Measurements from ENCODE around the gene PHACTR1.

PHACTR1 gene

DNA sequence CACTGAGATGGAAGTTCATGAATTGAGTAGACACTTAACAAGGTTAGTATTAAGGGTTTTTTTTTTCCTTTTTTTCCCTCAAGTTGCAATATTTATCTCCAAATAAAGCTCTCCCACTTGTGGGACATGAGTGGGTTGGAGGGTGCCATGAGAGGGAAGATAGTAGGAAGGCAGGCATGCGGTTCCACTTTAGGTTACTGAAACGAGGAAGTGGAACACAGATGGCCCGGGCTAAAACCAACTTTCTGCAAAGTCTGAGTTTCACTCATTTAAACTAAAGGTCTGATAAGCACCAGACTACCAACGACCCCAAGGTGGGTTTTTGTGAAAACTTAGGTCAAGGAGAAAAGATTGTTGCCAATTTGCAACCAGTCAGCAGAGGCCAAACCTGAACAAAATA, 569.6 kb downstream of the PHACTR1 start:
- H3K4me3 ChIP-seq (ENCODE audit: low read depth, low read length) = no peak overlapping the region
- DNase-seq (ENCODE audit: low read depth, low spot score) = no peak
- in situ Hi-C loops (cut with HindIII; ENCODE audit: low sequenced_read_pairs) = no loop called here
- no peak for TF ChIP-seq CTCF (IDR thresholded peaks at IDR 0.05; ENCODE audit: low read depth, low read length)

- in situ Hi-C loops (cut with HindIII; ENCODE audit: low sequenced_read_pairs) = no loop called here
- TF ChIP-seq CTCF (IDR thresholded peaks at IDR 0.05; ENCODE audit: low read depth, low read length) = no peak
- no peak for DNase-seq (ENCODE audit: low read depth, low spot score)
- no peak overlapping the region for H3K4me3 ChIP-seq (ENCODE audit: low read depth, low read length)
Measured at GRCh38 chr6:13287104-13287503, 570.5 kb downstream of the PHACTR1 start.

DNA sequence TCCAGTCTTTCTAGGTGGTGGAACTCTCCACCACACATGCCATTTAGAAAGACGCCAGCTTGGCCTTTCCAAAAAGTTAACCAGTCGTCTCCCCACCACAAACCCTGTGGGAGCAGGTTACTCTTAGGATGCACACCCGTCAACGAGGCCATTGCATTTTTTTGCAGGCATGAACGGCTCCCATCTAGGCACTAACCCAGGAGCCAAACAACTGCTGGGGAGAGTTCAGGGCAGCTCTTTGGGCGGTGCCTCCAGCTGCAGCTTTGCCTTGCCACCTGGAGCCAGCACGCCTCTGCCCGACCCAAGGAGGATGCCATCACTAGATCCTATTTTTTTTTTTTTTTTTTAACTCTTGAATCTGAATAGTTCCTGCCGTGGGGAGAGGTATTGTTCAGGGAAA, 571.9 kb downstream of the PHACTR1 start:
- no peak overlapping the region for H3K4me3 ChIP-seq (ENCODE audit: low read depth, low read length)
- no peak for DNase-seq (ENCODE audit: low read depth, low spot score)
- in situ Hi-C loops (cut with HindIII; ENCODE audit: low sequenced_read_pairs) = no loop called here
- no peak for TF ChIP-seq CTCF (IDR thresholded peaks at IDR 0.05; ENCODE audit: low read depth, low read length)

DNA sequence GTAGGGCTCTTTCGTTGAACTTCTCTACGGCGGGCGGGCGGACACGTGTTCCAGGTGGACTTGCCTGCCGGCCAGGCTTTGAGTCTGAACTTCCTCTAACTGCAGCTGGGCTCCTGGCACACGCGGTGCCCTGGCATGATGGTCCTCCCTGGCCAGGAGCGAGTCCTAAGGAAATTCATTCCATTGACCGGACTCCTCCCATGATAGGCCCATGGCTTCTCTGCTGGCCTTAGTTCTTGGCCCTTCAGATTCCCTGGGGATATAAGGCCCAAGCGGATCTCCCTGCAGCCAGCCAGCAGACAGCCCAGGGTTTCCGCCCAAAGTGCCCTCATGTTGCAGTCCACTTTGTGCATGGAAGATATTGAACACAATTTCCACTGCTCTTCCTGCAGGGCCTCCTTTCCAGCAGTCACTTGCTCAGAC, 572.4 kb downstream of the PHACTR1 start:
- DNase-seq (ENCODE audit: low read depth, low spot score) = no peak
- no peak overlapping the region for H3K4me3 ChIP-seq (ENCODE audit: low read depth, low read length)
- in situ Hi-C loops (cut with HindIII; ENCODE audit: low sequenced_read_pairs) = no loop called here
- TF ChIP-seq CTCF (IDR thresholded peaks at IDR 0.05; ENCODE audit: low read depth, low read length) = no peak

- TF ChIP-seq CTCF (IDR thresholded peaks at IDR 0.05; ENCODE audit: low read depth, low read length) = no peak
- no peak for DNase-seq (ENCODE audit: low read depth, low spot score)
- in situ Hi-C loops (cut with HindIII; ENCODE audit: low sequenced_read_pairs) = no loop called here
Measured at GRCh38 chr6:13289789-13290318, 573.3 kb downstream of the PHACTR1 start.

DNA sequence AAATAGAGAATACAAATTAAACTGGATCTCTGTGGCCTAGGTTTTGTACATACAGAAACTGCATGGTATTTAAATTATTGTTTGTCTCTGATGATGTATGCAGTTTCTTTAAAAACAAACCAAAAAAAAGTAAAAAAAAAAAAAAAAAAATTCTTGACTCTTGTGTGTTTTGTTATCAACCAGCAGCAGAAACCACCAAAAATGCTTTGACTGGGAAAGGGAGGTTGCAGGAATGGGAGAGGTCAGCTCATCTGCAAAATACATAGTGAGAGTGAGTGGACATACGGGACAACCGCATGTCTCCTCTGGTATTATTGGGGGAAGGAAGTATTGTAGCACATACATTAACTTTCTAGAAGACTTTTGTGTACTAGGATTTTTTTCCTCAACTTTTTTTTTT, 573.8 kb downstream of the PHACTR1 start:
- TF ChIP-seq CTCF (IDR thresholded peaks at IDR 0.05; ENCODE audit: low read depth, low read length) = no peak
- no peak for DNase-seq (ENCODE audit: low read depth, low spot score)
- in situ Hi-C loops (cut with HindIII; ENCODE audit: low sequenced_read_pairs) = no loop called here
- no peak overlapping the region for H3K4me3 ChIP-seq (ENCODE audit: low read depth, low read length)

More at GRCh38 chr6:13289789-13290318, 573.3 kb downstream of the PHACTR1 start:
- no peak overlapping the region for H3K4me3 ChIP-seq (ENCODE audit: low read depth, low read length)

- in situ Hi-C loops (cut with HindIII; ENCODE audit: low sequenced_read_pairs) = no loop called here
- no peak overlapping the region for H3K4me3 ChIP-seq (ENCODE audit: low read depth, low read length)
- no peak for DNase-seq (ENCODE audit: low read depth, low spot score)
- no peak for TF ChIP-seq CTCF (IDR thresholded peaks at IDR 0.05; ENCODE audit: low read depth, low read length)
Measured at GRCh38 chr6:13292774-13293173, 576.2 kb downstream of the PHACTR1 start.
